Skeletal muscle tissue (tissue), 4 donors: ENCODE data around the gene USH2A. TPM values are rescaled to one million over a fixed set of nuclear protein-coding genes. Genes with fewer than 3 reads are reported as not detected.
"Not testable (repeated sequence)": the region's sequence is repeated elsewhere in the genome, so short reads cannot be mapped to it uniquely, and the experiment has no call there.

Experiments used
- H3K27ac ChIP-seq: one replicate; pipeline ENCODE4 v1.7.0; 2013; ENCODE audit warnings: mild to moderate bottlenecking, low read depth, low read length, inconsistent platforms
- H3K27me3 ChIP-seq, 3 donors: one replicate each; pipeline ENCODE4 v1.7.0; 2013; ENCODE audit warnings: low read length in 3 of 3; ENCODE audit not compliant: control insufficient read depth in 3 of 3, insufficient read depth in 3 of 3
- H3K36me3 ChIP-seq, 3 donors: one replicate each; pipeline ENCODE4 v1.7.0; 2013; ENCODE audit warnings: low read length in 3 of 3; ENCODE audit not compliant: control insufficient read depth in 3 of 3, insufficient read depth in 3 of 3
- H3K4me1 ChIP-seq, 3 donors: one replicate each; pipeline ENCODE4 v1.7.0; 2013; ENCODE audit warnings: low read length in 3 of 3, mild to moderate bottlenecking in 3 of 3; ENCODE audit not compliant: control insufficient read depth in 3 of 3, insufficient read depth in 3 of 3
- H3K4me3 ChIP-seq, 3 donors: one replicate each; pipeline ENCODE4 v1.7.0; 2013; ENCODE audit warnings: low read length in 3 of 3
- H3K9ac ChIP-seq, 3 donors: one replicate each; pipeline ENCODE4 v1.7.0; 2013; ENCODE audit warnings: low read length in 3 of 3, mild to moderate bottlenecking in 3 of 3, moderate library complexity in 2 of 3, low read depth in 1 of 3
- H3K9me3 ChIP-seq, 3 donors: one replicate each; pipeline ENCODE4 v1.7.0; 2013; ENCODE audit warnings: low read length in 3 of 3; ENCODE audit not compliant: control insufficient read depth in 3 of 3
- total RNA-seq: library from RNA; depleted of rRNA; stranded (reverse); fragments of >200 nt; gene quantifications from one replicate; pipeline ENCODE4 v1.2.3, GENCODE V29; 2014
- donor health status: Osteomylitis.

The USH2A gene
- total RNA-seq, 1 donor from 2014 or later: 0.52 TPM

DNA sequence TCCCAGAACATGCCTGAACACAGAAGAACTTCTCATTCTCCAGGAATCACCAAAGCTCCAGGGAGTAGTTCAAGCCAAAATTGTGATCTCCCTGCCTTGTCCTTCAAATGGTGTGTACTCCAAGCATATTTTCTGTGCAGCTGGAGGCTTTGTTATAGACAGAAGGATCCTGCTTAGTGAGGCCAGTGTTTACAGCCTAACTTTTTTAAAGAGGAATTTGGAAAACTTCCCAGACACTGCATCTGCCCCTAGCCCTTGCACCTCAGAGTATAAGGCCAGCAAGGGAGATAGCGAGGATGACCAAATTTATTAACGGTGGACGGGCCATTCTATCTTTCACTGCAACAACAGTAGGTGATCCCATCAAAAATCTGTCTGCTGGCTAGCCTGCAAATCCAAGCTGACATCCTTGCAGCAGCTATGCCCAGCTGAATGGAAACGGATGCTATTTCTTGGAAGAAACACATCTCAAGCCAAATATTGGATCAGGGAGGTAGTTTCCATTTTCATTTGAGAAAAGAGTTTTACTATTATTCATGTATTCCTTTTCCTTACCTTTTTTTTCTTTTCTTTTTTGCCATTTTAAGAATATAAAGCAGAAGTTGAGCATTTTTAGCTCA, 249.8 kb downstream of the USH2A start:
- Histone ChIP-seq H3K27ac (no peak overlapping the region), H3K4me3 (no peak overlapping the region), H3K9me3 (no peaks in the 10 kb centered on the region), H3K27me3 (no peaks in the 10 kb centered on the region), H3K9ac (no peak overlapping the region), H3K36me3 (no peaks in the 10 kb centered on the region), H3K4me1 (no peaks in the 10 kb centered on the region)

DNA sequence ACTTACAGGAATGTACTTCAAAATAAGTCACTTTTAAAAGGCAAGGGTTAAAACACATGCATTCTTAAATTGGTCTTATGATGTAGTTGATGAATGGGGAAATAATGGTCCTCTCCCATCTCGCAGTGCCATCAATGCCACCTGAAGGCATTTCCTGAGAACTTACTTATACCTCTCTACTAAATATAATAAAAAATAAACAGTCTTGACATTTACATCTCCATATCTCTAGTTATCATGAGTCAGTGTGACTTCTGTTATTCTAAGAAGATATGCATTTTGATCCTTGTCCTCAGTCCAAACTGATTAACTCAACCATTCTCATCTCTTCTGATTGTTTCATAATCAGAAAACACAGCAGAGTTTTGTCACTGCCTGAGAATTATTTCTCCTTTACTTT, 253.9 kb downstream of the USH2A start:
- H3K4me3 ChIP-seq: no peak overlapping the region
- no peak overlapping the region for H3K27ac ChIP-seq
- no peaks in the 10 kb centered on the region for H3K9me3 ChIP-seq

DNA sequence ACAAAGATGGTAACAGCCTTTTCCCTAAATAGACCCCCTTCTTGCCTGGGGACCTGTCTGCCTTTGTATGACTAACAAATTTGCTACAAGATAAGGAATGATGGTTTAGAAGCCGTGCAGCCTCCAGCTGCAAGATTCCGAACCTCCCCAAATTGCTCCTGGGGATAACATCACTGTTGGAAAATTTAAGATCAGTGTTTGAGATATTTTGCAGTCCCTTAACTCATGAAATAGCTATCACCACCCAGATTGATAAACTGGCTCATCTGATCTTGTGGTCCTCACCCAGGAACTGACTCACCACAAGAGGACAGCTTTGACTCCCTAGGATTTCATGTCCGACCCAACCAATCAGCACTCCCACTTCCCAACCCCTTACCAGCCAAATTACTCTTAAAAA, 254.7 kb downstream of the USH2A start:
- Histone ChIP-seq H3K4me1 (no peaks in the 10 kb centered on the region), H3K9me3 (no peaks in the 10 kb centered on the region), H3K9ac (no peak overlapping the region), H3K27ac (no peak overlapping the region), H3K27me3 (no peaks in the 10 kb centered on the region), H3K4me3 (no peak overlapping the region), H3K36me3 (no peaks in the 10 kb centered on the region)

More for the DNA sequence above, 253.9 kb downstream of the USH2A start:
- Histone ChIP-seq H3K36me3 (no peaks in the 10 kb centered on the region), H3K27me3 (no peaks in the 10 kb centered on the region), H3K9ac (no peak overlapping the region), H3K4me1 (no peaks in the 10 kb centered on the region)

DNA sequence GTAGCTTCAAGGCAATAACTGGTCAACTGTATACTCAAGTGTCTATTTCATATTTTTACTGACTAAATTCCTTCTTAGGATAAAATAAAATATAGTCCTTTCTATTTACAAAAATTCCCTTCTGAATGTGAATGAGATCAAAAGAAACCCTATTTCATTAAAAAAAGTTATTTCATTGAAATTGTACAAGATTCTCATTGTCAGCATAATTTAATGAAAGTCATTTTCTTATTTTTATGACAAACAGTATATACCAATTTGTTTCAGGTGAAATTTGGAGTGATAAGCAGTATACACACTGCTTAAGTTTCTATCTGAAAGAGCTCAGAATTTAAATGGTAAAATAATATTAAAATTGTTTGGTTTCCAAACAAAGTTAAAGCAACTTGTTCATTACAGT, 269.2 kb downstream of the USH2A start:
- Histone ChIP-seq H3K9ac (no peak overlapping the region), H3K4me1 (no peaks in the 10 kb centered on the region), H3K36me3 (no peaks in the 10 kb centered on the region), H3K27me3 (no peaks in the 10 kb centered on the region), H3K9me3 (peaks cover 0 to 2% (median 0%) of the 10 kb centered on the region in 3 donors), H3K4me3 (no peak overlapping the region), H3K27ac (no peak overlapping the region)

DNA sequence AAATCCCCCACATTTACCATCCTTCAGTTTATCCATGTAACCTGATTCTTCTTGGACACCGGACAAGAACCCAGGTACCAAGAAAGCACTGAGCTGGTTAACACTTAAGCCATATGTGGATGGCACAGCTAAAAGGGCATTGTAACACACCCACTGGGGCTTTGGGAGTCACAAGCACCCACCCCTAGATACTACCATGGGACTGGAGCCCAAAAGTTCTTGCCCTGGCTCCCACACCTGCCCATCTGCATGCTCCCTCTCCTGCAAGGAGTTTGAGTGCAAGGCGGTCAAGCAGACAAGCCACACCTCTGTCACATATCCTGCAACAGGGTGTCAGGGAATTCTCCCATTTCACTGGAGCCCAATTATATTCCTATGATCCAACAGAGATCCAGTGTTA, 270.1 kb downstream of the USH2A start:
- Histone ChIP-seq H3K36me3 (no peaks in the 10 kb centered on the region), H3K27me3 (no peaks in the 10 kb centered on the region), H3K4me3 (no peak overlapping the region), H3K9ac (no peak overlapping the region), H3K4me1 (no peaks in the 10 kb centered on the region), H3K9me3 (peaks cover 0 to 2% (median 0%) of the 10 kb centered on the region in 3 donors), H3K27ac (no peak overlapping the region)

DNA sequence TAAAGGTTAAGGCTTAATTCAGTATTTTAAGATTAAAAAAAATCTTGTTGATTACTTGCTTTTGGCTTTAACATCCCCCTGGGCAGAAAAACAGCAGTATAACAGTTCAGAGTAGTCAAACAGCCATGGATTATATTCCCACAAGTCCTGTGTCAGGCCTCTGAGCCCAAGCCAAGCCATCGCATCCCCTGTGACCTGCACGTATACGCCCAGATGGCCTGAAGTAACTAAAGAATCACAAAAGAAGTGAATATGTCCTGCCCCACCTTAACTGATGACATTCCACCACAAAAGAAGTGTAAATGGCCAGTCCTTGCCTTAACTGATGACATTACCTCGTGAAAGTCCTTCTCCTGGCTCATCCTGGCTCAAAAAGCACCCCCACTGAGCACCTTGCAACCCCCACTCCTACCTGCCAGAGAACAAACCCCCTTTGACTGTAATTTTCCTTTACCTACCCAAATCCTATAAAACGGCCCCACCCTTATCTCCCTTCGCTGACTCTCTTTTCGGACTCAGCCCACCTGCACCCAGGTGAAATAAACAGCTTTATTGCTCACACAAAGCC, 277.7 kb downstream of the USH2A start:
- H3K9ac ChIP-seq, H3K9me3 ChIP-seq, H3K4me3 ChIP-seq, H3K27me3 ChIP-seq, H3K36me3 ChIP-seq, H3K4me1 ChIP-seq, H3K27ac ChIP-seq: not testable (repeated sequence)

DNA sequence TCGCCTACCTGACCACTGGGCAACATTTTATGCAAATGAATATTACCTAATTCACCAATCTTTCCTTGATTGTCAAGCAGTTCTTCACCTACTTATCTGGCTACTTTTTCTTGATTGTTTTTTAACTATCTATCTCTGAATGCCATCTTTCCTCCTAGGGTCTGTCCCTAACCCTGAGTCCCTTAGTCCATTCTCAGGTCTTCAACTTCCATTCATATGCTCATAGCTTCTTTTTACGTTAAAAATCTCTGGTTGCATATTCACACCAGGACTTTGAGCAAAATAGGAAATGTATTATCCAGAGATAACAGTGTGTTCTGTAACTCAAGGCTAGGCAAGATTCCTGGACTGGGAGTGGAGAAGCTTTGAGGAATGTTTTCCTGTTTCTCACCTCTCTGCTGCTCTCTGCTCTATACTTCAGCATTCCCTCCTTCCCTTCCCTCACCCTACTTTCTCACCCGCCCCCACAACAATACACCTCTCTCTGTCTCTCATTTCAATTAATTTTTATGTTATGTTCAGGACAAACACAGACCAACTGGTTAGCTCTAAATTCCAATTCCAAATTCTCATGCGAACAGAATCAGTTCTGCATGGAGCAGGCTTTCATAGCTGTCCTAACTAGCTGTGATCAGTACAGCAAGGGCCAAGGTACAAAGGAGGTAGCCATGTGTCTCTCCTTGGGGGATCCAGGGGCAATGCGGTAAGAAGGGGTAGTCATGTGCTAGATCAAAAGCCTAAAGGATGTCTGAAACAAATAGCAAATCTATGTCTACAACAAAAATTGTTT, 278.4 kb downstream of the USH2A start:
- H3K27ac ChIP-seq: no peak overlapping the region
- no peaks in the 10 kb centered on the region for H3K9me3 ChIP-seq
- H3K9ac ChIP-seq: no peak overlapping the region
- H3K36me3 ChIP-seq: no peaks in the 10 kb centered on the region
- H3K27me3 ChIP-seq: no peaks in the 10 kb centered on the region
- H3K4me1 ChIP-seq: no peaks in the 10 kb centered on the region
- no peak overlapping the region for H3K4me3 ChIP-seq

DNA sequence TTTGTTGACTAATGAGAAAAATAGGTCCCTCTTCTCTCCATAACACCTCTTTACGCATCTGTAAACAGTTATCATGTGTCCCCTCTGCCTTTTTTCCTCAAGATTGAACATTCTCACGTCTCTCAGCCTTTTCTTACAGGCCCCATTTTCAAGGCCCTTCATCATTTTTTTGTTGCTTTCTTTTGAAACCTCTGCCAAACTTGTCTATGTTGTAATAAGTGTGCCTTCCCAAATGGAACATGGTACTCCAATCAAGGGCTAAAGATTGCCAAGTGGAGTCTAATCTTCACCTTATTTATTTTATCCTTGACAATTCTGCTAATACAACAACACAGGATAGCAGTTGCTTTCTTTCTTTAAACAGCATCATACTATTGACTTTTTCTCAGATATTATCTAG, 280.3 kb downstream of the USH2A start:
- no peaks in the 10 kb centered on the region for H3K36me3 ChIP-seq
- H3K9ac ChIP-seq: no peak overlapping the region
- no peak overlapping the region for H3K27ac ChIP-seq
- H3K4me1 ChIP-seq: no peaks in the 10 kb centered on the region
- H3K27me3 ChIP-seq: no peaks in the 10 kb centered on the region
- H3K9me3 ChIP-seq: no peaks in the 10 kb centered on the region
- no peak overlapping the region for H3K4me3 ChIP-seq

DNA sequence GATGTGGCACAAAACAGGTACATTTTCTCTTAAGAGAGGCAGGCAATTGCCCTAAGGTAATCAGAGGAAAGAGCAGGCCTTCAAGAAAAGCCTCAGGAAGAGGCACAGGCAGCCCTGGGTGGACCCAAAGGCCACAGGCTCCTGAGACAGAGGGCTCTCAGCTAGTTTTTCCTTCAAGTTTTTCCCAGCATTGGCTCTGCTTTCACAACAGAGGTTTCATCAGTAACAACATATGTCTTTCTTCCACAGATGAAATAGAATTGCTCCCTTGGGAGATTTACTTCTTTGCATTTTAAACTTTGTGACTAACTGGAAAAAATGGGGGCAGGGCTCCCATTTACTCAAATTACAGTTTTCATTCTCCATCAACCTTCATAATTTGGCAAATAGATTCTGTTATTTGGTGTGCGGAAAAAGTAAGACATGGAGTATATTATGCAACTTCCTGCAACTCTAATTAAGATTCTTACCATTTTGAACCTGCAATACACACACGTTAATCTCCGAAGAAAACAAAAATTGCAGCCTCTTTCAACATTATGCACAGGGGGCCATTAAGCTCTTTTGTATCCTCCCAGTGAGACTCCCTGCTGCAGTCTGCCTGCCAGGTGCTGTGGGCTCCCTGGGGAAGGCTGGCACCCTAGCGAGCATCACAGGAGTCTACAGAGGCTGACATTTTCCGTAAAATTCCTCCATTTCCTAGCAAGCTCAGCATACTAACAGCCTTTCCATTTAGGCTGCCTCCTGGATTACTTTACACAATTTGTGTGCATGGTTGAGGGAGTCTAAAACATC, 282.3 kb downstream of the USH2A start:
- no peaks in the 10 kb centered on the region for H3K27me3 ChIP-seq

More for the DNA sequence above, 282.3 kb downstream of the USH2A start:
- H3K9me3 ChIP-seq: no peaks in the 10 kb centered on the region
- no peak overlapping the region for H3K4me3 ChIP-seq
- H3K27ac ChIP-seq: no peak overlapping the region
- no peak overlapping the region for H3K9ac ChIP-seq
- H3K36me3 ChIP-seq: no peaks in the 10 kb centered on the region
- H3K4me1 ChIP-seq: no peaks in the 10 kb centered on the region
